HG03066 (cell line): ENCODE data around the gene KLHL29.

Experiments
- ATAC-seq: cut with Tn5 transposase; IDR thresholded peaks from one replicate; pipeline ENCODE4 v1.9.1; 2021; ENCODE audit warnings: low read depth; ENCODE audit not compliant: unreplicated experiment

Gene KLHL29

DNA sequence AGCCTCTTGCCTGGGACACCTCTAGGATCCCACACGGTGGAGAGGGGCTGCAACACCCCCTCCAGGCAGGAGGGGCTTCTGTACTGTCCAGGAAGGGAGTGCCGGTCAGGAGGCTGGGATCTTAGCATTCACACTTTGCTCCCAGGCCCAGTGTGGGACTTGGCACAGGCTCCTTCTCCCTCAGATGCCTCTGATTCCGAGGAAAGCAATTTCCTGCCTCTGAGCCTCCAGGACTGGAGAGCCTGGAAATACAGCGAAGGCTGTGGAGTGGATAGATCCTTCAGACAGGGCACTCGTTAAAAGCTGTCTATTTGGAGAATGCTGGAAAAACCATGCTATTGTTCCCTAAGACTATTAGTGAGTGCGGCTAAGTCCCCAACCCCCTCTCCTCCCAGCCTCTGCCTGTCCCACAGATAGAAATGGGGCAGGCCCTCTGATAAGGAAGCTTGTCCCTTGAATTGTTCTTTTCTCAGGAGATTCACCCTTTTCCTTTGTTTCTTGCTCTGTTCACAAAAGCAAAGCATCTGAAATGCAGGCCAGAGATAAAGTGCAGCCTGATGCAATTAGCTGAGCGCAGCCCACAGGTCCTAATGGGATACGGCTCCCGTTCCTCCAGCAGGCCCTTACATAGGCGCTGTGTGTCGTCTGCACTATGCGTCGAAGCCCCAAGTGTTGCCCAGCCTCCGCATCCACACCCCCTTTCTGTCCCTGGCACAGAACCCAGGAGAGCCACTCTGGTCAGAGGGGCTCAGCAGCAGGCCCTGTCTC lies 252.2 kb downstream of the KLHL29 start:
- no peak for ATAC-seq

DNA sequence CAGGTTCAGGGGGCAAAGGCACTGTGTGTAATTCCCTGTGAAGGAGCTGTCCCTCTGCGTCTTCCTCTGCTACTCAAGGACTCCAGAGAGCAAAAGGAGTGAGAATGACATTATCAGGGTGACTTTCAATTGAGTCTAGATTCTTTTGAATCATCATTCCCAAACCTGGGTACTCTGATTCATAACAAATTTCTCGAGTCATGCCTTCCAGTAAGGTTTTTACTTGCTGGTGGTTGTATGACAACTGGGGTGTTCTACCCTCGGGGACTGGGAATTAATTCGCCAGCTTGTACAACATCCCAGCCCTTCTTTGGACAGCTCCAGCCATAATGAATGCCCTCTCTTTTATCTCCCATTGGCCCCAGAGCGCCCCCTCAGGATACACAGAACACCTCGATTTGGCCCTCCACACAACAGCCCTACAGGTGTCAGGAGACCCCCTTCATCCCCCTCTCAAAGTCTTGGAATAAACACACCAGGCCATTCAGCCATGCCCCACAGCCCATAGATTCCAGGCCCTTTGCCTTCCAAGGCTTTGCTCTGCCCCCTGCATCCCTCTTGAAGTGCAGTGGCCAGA lies 254.5 kb downstream of the KLHL29 start:
- no peak for ATAC-seq

DNA sequence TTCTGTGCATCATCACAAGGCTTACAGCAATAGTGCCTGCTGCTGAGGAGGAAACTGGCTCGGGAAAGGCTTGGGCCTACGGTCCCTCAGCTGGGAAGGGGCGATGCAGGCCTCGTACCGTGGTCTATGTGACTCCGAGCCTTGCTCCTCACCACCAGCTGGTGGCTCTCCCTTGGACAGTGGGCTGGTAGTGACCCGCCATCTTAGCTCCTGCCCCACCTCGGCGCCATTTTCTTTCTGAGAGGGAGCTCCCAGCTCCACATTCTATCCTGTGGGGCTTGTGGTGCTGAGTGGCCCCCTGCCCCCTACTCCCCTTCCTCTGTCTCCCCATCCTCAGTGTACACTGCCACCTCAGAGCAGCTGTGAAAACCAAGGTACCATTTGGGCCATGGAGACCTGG lies 255.7 kb downstream of the KLHL29 start:
- ATAC-seq = no peak

DNA sequence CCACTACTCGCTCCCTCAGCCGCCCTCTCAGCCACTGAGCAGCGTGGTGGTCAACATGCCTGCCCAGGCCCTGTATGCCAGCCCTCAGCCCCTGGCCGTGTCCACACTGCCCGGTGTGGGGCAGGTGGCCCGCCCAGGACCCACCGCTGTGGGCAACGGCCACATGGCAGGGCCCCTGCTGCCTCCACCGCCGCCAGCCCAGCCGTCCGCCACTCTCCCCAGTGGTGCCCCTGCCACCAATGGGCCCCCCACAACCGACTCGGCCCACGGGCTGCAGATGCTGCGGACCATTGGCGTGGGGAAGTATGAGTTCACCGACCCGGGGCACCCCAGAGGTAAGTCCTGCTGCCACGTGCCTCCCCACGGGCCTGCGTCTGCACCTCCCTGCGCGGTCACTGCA lies 257.5 kb downstream of the KLHL29 start:
- ATAC-seq = no peak

DNA sequence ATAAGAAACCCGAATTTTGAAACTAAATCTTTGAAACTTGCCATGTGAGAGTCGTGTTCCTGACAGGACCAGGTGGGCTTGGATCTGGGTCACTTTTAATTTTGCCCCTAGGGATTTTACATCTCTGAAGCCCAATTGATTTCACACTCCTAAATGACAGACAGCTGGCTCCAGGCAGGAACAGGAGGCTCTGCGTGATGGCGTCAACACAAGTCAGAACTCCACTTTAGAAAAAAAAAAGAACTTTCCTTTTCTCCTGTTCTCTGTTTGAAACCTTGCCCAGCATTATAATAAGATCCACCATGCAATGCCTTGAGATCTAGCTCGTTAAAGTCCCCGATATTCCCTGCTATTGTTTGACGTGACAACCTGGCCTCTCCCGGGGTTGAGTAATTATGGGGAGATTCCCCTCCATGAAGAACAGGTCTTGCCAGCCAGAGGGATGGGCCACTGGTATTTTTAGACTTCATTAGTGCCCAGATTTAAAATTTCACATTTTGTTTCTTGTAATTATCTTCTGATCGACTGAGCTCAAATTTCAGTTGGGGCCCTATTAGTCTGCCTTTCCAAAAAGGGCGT lies 260.3 kb downstream of the KLHL29 start:
- ATAC-seq = no peak

DNA sequence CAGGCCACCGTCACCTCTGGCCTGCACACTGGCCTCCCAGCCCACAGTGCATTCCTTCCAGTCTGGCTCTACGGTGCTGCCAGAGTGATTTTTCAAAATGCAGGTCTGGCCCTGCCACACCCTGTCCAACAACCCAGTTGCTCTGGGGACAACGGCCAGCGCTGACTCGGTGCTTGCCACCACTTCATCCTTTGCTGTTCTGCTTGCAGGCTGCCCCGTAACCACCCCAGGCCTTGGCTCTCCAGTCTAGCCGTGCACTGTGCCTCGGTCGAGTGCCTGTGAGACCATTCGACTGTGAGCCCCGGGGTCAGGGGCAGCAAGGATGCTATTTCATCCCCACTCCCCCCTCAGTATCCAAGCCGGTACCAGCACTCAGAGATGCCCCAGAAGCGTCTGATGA lies 262.6 kb downstream of the KLHL29 start:
- no peak for ATAC-seq

DNA sequence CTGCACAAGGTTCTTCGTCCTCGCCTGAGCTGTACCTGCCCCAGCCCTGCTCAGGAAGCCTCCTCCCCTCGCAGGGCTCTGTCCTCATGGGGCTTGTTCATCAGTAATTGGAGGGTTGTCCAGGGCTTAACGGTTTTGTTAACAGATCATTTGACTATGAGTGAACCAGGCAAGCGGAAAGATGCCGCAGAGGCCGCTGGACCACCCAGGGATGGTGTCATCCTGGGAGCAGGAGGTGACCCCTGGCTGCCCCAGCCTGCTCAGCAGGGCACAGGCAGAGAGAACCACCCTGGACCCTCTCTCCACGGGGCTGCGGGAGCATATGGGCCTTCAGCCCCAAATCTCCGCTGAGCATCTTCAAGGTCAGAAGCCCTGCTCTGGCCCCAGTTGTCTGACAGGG lies 264.3 kb downstream of the KLHL29 start:
- ATAC-seq = no peak

DNA sequence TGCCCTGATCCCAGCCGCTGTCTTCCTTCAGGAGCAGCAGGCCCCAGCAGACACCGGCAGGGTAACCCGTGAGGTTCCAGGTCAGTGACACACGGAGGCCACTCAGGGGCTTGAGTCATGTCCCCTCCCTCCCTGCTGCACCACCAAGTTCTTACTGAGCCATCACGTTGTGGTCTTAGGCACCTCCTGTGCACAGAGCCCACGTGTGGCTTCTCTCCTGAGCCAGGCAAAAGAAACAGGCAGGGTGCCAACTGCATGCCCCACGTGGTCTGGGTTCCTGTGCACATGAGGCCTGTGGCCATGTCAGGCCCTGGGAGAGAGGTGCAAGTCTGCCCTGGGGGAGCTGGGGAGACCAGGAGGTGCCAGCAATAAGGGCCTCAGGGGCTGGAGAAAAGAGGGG lies 264.8 kb downstream of the KLHL29 start:
- no peak for ATAC-seq

DNA sequence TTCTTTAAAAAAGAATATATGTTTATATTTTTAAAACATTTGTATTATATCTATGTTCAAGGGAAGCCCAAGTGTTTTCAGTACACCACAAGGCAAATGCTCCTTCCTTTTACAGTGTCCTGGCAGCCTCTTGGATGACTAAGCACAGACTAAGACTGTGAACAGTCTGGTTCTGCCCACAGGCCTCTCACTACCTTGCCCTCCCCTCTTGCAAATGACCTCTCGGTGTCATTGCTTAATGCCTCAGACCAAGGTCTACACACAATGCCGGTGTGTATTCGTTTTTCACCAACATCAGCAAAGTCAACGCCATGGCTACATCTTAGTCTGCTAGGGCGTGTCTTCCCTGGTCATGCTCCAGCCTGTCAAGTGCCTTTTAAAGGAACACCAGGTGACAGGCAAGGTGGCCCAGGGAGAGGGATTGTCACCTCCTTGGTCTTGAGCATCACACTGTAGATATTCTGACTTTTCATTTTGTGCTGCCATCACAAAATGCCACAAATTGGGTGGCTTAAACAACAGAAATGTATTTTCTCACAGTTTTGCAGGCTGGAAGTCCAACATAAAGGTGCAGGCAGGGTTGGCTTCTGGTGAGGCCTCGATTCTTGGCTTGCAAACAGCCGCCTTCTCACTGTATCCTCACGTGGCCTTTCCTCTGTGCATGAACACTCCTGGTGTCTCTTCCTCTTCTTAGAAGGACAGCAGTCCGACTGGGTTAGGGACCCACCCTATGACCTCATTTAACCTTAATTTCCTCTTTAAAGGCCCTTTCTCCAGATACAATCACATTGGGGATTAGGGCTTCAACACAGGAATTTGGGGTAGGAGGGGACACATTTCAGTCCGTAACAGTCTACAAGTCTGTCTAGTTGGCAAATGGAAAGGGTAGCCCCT lies 266.5 kb downstream of the KLHL29 start:
- ATAC-seq = no peak

DNA sequence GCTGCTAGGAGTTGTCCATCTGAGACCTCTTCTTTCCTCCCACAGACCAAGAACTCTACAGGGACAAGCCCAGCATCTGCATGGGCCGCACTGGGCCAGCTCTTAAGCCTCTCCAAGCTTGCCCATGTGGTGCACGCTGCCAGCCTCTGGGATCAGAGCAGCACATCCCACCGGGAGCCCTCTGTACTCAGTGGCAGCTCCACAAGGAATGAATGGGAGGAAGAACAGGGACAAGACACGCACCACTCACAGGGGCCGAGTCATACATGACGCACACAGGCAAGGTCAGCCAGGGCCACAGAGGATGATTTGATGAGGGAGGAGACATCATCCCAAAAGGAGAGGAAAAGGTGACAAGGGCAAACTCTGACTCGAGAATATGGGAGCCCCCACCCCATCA lies 268.3 kb downstream of the KLHL29 start:
- no peak for ATAC-seq

DNA sequence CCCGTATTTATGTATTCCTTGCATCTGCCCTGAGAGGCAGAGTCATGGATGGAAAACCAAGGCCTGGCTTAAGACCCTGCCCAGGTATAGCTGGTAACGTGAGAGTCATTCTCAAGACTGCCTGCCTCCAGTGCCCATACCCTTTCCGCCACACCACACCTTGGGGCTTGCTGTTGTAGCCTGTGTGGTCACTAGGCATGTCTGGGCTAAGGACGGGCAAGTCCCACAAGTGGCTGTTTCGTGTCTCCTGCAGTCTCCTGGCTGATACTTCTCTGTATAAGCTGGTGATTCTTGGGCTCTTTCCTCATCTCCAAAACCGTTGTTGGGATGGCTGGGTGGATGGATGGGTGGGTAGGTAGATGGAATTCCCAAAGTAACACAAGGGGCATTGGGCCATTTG lies 269.8 kb downstream of the KLHL29 start:
- ATAC-seq = no peak

DNA sequence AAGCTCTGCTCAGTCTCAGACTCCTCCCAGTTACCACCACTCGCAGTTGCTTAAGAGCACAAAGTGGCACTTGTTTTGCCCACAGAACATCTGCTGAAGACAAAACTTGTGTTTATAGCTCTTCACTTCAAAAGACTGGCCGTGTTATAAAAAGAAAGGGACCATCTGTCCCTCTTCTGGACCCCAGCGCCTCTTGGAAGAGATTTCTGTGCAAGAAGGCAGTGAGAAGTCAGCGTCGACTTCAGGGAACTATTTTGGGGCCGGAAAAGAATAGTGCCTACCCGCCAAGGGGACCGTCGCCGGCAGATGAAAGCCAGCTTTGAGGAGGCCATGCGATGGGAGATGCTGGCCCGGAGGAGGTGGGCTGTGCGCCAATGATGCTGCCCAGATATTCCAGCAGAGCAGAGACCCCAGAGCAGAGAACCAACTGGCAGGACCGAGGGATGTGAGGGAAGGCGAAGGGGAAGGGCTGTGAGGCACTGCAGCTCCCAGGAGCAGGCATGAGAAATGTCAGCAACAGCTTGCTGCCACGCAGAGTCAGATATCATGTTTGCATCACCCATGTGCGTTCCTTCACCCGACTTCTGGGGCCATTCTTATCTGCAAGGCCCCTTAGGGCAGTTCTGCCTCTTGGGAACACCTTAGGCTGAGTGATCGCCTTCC lies 271.1 kb downstream of the KLHL29 start:
- ATAC-seq = no peak

DNA sequence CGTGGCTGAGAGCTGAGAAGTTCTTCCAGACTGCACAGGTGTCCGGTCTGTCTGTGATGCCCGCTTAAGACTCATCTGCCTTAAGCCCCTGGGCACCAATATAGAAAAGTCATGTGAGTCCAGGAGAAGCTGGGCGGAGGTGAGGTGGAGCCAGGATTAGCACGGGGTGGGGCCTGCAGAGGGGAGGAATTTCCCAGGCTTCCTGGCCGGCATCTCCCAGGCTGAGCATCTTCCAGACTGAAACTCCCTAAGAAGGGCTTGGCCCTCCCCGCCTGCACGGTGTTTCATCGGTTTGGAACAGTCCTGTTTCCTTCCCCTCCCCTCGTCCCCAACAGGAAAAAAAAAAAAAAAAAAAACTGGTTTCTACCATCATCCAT lies 271.6 kb downstream of the KLHL29 start:
- no peak for ATAC-seq

DNA sequence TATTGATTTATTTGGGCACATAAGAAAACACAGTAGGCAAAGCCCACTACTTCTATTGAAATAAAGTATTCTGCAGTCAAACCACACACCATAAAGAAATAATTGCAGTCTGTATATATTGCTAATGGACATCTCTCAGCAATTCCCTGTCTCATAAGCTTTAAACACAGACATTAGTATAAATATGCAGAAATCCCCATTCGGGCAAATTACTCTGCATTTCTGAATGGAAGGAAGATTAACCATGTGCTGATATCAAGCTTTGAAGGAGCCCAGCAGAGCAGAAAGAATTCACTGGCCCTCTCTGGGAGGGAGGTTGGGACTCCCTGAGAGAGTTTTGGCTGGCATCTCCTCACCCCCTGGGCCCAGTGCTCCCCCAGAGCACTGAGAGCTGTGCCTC lies 272.4 kb downstream of the KLHL29 start:
- no peak for ATAC-seq

DNA sequence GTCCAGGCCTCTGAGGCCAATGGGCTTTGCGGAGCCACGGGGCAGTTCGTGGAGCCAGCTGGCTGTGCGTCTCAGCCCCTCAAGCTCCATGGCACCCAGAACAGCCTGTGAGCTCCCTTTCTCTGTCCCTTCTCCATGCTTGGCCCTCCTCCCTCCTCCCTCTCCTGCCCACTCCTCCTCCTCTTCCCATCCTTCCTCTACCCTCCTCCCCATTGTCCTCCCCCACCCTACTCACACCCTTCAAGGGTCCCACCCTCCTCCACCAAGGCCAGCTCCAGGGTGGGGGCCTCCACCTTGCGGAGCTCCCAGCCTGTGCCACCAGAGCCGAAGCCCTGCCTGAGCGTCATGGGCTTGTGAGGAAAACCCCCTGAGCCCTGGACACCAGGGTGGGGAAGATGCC lies 273.0 kb downstream of the KLHL29 start:
- no peak for ATAC-seq

DNA sequence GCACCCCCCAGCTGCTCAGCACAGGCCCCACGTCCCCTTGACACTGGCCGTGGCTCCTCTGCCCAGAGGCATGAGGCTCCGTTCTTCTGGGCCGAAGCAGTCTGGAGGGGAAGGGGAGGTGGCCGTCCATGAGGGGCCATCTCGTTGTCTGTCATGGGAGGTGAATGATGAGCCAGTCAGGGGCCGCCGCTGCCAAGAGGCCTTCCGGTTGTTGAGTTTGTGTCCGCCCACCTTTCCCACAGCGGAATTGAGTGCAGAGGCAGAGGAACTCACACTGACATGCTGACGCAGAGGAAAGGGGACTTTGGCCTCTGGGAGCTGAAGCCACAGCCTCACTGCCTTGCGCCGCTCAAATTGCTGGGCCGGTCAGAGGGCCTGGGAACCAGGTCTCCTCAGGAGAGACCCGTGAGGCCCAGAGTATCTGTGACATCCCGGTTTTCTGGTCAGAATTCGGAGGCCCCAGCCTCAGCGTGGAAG lies 273.5 kb downstream of the KLHL29 start:
- peak; percentile 57 for ATAC-seq

DNA sequence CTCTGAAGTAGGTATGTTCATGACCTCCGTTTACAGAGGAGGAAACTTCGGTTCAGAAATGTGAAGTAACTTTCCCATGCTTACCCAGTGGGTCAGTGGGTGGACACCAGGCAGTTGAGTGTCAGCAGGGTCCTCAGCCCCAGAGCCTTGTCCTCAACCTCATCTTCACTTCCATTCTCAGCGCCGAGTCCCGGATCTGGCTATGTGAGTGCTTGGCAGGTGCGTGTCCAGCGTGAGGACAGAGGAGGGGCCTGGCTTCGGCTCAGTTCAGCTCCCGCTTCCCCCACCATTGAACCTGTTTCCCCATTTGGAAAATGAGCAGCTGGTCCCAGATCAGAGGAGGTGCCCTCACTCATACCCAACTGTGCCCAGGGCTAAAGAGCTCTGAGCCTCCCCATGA lies 274.3 kb downstream of the KLHL29 start:
- no peak for ATAC-seq

DNA sequence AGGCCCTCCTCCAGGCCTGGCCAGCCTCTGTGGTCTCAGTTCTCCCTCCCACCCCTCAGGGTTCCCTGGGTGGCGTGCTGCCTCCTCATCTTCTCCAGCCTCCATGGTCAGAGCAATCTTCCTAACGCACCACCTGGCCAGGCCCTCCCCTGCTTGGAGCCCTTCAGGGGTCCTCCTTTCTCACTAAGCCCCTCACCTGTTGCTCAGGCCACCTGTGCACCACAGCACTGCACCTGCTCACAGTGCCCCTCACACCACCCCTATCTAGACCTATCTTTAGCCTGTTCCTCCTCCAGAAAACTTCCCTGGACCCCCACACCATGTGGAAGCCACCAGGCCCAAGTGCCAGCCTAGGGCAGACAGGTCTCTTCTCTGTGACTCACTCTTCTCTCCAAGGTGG lies 274.8 kb downstream of the KLHL29 start:
- no peak for ATAC-seq

DNA sequence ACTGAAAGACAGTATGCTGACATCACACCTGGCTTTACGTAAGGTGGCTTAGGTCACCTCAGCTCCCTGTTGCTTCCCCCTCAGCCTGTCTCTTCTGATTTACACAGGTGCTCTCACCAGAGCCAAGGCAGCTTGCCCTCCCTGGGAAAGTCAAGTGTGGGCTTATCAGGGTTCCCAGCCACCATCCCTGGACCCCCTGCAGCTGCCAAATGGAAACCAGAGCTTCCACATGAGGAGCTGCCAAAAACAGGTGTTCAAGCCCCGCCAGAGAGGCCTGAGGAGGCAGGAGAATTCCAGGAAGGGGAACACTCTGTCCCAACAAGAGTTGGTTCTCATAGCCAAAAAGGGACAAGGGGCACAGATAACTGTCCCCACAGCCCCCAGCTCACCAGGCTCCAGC lies 275.3 kb downstream of the KLHL29 start:
- ATAC-seq = no peak

DNA sequence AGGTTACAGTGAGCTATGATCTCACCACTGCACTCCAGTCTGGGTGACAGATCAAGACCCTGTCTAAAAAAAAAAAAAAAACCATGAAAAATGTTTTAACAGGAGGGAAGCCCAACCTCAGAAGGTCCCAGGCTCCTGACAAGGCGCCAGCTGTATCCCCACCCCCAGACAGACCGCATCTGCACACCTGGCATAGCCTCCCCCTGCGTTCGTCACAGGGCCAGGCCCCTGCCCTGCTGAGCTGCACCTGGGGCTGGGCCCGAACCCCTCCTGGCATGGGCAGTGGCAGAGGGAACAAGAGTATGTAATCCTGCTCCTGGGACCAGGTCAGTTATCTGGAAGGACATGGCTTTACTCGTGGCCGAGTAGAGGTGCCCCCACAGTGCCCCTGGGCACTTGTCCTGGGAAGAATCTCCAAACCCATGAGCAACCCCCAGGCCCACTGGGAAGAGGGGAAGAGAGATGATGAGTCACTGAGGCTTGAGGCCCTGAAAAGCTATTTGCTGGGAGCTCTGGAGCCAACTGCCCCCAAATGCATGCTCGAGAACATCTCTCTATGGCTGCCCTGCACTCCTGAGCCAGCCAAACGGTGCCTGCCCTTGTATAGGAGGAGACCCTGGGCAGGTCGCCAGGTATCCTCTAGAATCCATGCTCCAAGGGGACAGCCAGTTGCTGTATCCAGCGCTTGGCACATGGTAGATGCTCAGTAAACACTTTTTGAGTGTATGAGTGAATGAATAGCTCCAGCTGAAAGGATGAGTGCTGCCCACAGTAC lies 276.5 kb downstream of the KLHL29 start:
- no peak for ATAC-seq
